GM12878 (cell line): ENCODE results near the gene HOXC12. TPM values are rescaled to one million over a fixed set of nuclear protein-coding genes. Genes with fewer than 3 reads are reported as not detected.

Source experiments
- ATAC-seq: fragments of 200-7000 bp; cut with Tn5 transposase; 3 replicates; pipeline ENCODE4 v1.9.1; 2020; ENCODE audit warnings: mild to moderate bottlenecking, moderate library complexity
- BruUV-seq: library from RNA; stranded (reverse); fragments of 400-500 nt; replicated peaks from 2 replicates; lab custom pipeline; 2021; lab: Mats Ljungman, UMichigan
- CTCF ChIA-PET: fragments of 300-600 bp; sonication (Branson Sonifier 250); formaldehyde crosslinking; extraction: SDS; loops from one replicate; lab custom pipeline; 2021; ENCODE audit warnings: inconsistent platforms; lab: Yijun Ruan, JAX
- POLR2A ChIA-PET: fragments of 350-600 bp; formaldehyde crosslinking; extraction: SDS; loops from one replicate; lab custom pipeline; 2021; ENCODE audit warnings: inconsistent platforms; lab: Charles Lee
- RAD21 ChIA-PET: fragments of 300-600 bp; sonication (Branson Sonifier 250); formaldehyde crosslinking; loops from one replicate; lab custom pipeline; 2023; ENCODE audit warnings: antibody characterized with exemption; ENCODE audit not compliant: unreplicated experiment; lab: Charles Lee
- SMC1A ChIA-PET: fragments of 300-600 bp; sonication (Branson Sonifier 250); formaldehyde crosslinking; loops from one replicate; lab custom pipeline; 2023; ENCODE audit not compliant: unreplicated experiment, uncharacterized antibody; lab: Charles Lee
- DNase-seq: peaks from one replicate; pipeline ENCODE4 v3.0.0-alpha.2; 2011; ENCODE audit warnings: low read depth, low spot score
- FAIRE-seq: peaks from 3 replicates; lab custom pipeline; 2011; peaks lifted over from hg19 to GRCh38; lab: Jason Lieb, UNC
- H2AFZ ChIP-seq: 2 replicates; pipeline ENCODE4 v1.6.0; 2011; ENCODE audit warnings: low read depth, low read length, control low read depth; ENCODE audit not compliant: control insufficient read depth
- H3K27ac ChIP-seq: 2 replicates; pipeline ENCODE4 v1.5.1; 2011; ENCODE audit warnings: control low read depth; ENCODE audit not compliant: control insufficient read depth, insufficient read depth
- H3K27me3 ChIP-seq, 2 experiments: replicated peaks in 1 of 2; 2 replicates each; pipeline versions ENCODE4 v1.6.0 to v1.6.1; 2011; ENCODE audit warnings: low read length in 1 of 2; ENCODE audit not compliant: control insufficient read depth in 2 of 2, insufficient read depth in 2 of 2
- H3K36me3 ChIP-seq, 2 experiments: 2 replicates each; pipeline ENCODE4 v1.5.1; 2011; ENCODE audit warnings: low read length in 1 of 2; ENCODE audit not compliant: control insufficient read depth in 2 of 2, insufficient read depth in 2 of 2
- H3K4me1 ChIP-seq: 2 replicates; pipeline ENCODE4 v1.6.1; 2011; ENCODE audit warnings: mild to moderate bottlenecking, low read length, moderate library complexity, mixed read lengths; ENCODE audit not compliant: control insufficient read depth, insufficient read depth
- H3K4me2 ChIP-seq: 2 replicates; pipeline ENCODE4 v1.6.0; 2011; ENCODE audit warnings: control low read depth; ENCODE audit not compliant: control insufficient read depth, insufficient read depth
- H3K4me3 ChIP-seq: fragments of 200-600 bp; sonication (generic); 2 replicates; pipeline ENCODE4 v1.5.1; 2016
- H3K79me2 ChIP-seq: 2 replicates; pipeline ENCODE4 v1.6.0; 2011; ENCODE audit warnings: low read length; ENCODE audit not compliant: control insufficient read depth, insufficient read depth
- H3K9ac ChIP-seq: 2 replicates; pipeline ENCODE4 v1.8.0; 2011; ENCODE audit warnings: low read length, control low read depth, mixed read lengths; ENCODE audit not compliant: control insufficient read depth, insufficient read depth
- H3K9me3 ChIP-seq: replicated peaks from 3 replicates; pipeline ENCODE4 v1.5.1; 2011; ENCODE audit warnings: mild to moderate bottlenecking, low read length; ENCODE audit not compliant: control insufficient read depth, insufficient read depth
- H4K20me1 ChIP-seq: 2 replicates; pipeline ENCODE4 v1.6.0; 2011; ENCODE audit not compliant: control insufficient read depth, insufficient read depth
- ATF3 ChIP-seq: IDR thresholded peaks from 2 replicates; pipeline ENCODE4 v1.6.1; 2011; ENCODE audit warnings: low read depth, mild to moderate bottlenecking, low read length, moderate library complexity, borderline replicate concordance; ENCODE audit errors: extremely low read depth
- CBX3 ChIP-seq: fragments of 200-600 bp; sonication (generic); IDR thresholded peaks from 2 replicates; pipeline ENCODE4 v1.6.1; 2016; ENCODE audit warnings: low read depth, borderline replicate concordance
- PKNOX1 ChIP-seq: fragments of 450-650 bp; IDR thresholded peaks from 2 replicates; pipeline ENCODE4 v1.6.1; 2016; ENCODE audit warnings: mild to moderate bottlenecking
- PML ChIP-seq: IDR thresholded peaks from 2 replicates; pipeline ENCODE4 v1.6.1; 2012; ENCODE audit warnings: low read length, inconsistent platforms
- USF1 ChIP-seq: IDR thresholded peaks from 2 replicates; pipeline ENCODE4 v1.6.1; 2011; ENCODE audit warnings: borderline replicate concordance, low read depth, mild to moderate bottlenecking, moderate library complexity, mixed read lengths, low read length; ENCODE audit not compliant: insufficient read depth; ENCODE audit errors: extremely low read length
- WGBS: methylation state at CpG from one replicate; pipeline ENCODE4 v1.1.6; 2016; ENCODE audit warnings: low lambda C conversion rate; ENCODE audit not compliant: insufficient replicate concordance, insufficient coverage; ENCODE audit errors: missing lambda C conversion rate; 5-methylcytosine and 5-hydroxymethylcytosine counted together
- in situ Hi-C: fragments of 300-500 bp; cut with MboI; formaldehyde crosslinking; loops from 9 replicates; pipeline ENCODE4 v1.14.3; 2018; ENCODE audit warnings: mixed read lengths
- intact Hi-C: fragments of 100-400 bp; cut with micrococcal nuclease; formaldehyde crosslinking; loops from one replicate; pipeline ENCODE4 v1.14.2; 2022; ENCODE audit not compliant: unreplicated experiment
- polyA plus RNA-seq, 11 experiments: library from polyadenylated mRNA; depleted of rRNA in 4 of 11; unstranded in 6 of 11; stranded (reverse) in 5 of 11; fragments of >200 nt; fragmentation: Nextera tagmentation in 4 of 11; fragmentation: Illumina TruSeq in 1 of 11; extraction: Ambion mirVana in 4 of 11; extraction: Trizol in 1 of 11; gene quantifications; 1 replicate in 1 of 11; 2 replicates in 10 of 11; pipeline versions ENCODE4 v1.2.1 to v1.2.3, GENCODE V29; 2011 to 2016; ENCODE audit warnings: inconsistent platforms in 2 of 11, missing spikeins in 2 of 11, low read depth in 1 of 11
- total RNA-seq, 4 experiments: library from RNA; depleted of rRNA in 3 of 4; stranded (reverse); fragments of >200 nt in 3 of 4; fragmentation: Illumina TruSeq in 1 of 4; extraction: Trizol in 1 of 4; gene quantifications; 2 replicates each; pipeline versions ENCODE4 v1.2.1 to v1.2.3, GENCODE V29; 2013 to 2021
- TF ChIP-seq, protein P1 (sequence below): fragments of 450-650 bp; IDR thresholded peaks from 2 replicates; pipeline ENCODE4 v1.6.1; 2017; ENCODE audit warnings: antibody characterized with exemption, mild to moderate bottlenecking, moderate library complexity

The HOXC12 gene
- total and polyA plus RNA-seq, 10 of the 15 experiments (the other 5 are each of a cell fraction or from before 2014, with no cell fraction given) = not detected

DNA sequence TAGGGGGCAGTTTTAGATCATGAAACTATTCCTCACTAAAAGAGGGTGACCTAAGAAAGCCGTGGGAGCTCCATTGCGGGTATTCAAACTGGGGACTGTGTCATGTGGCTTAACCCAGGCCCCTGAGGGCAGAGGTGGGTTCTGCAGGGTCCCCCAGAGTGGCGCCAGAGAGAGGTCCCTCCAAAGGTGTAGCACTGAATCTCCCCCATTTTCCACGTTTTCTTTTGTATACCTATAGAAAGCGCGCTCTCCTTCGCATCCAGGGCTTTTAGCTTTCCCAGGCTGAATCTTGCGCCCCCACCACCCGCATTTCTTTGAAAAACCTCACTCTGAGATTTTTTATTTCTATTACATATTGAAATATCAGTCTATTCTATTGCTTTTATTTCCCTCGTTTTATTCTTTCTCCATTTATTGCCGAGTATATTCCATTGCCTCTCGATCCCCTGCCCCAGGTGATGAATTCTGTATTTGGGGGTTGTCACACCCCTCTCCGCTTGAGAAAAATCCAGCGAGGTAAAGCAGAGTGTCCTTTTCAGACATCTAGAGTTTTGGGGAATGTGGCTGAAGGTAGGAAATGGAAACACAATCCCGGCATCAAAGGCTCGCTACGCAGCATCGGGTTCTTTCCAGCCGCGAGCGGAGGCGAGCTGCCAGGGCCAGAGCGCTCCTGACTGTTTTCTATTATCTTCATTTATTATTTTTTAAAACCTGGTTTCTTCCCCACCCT, 16.9 kb upstream of the HOXC12 start:
- no peak overlapping the region for H2AFZ ChIP-seq
- H3K4me1 ChIP-seq = no peaks in the 10 kb centered on the region
- no peak overlapping the region for H3K9ac ChIP-seq
- ChIA-PET RAD21 (no interaction called here), POLR2A (no interaction called here), SMC1A (no interaction called here), CTCF (interaction anchor here (0.7 kb wide), 1 partner anchor 14 kb away, joined by 3 read pairs; no protein-coding TSS in a partner anchor)
- no peak for FAIRE-seq
- H3K4me2 ChIP-seq = no peak overlapping the region
- TF ChIP-seq PKNOX1 (no peak), CBX3 (no peak), ATF3 (no peak), PML (no peak), USF1 (no peak)
- TF ChIP-seq, protein P1, sequence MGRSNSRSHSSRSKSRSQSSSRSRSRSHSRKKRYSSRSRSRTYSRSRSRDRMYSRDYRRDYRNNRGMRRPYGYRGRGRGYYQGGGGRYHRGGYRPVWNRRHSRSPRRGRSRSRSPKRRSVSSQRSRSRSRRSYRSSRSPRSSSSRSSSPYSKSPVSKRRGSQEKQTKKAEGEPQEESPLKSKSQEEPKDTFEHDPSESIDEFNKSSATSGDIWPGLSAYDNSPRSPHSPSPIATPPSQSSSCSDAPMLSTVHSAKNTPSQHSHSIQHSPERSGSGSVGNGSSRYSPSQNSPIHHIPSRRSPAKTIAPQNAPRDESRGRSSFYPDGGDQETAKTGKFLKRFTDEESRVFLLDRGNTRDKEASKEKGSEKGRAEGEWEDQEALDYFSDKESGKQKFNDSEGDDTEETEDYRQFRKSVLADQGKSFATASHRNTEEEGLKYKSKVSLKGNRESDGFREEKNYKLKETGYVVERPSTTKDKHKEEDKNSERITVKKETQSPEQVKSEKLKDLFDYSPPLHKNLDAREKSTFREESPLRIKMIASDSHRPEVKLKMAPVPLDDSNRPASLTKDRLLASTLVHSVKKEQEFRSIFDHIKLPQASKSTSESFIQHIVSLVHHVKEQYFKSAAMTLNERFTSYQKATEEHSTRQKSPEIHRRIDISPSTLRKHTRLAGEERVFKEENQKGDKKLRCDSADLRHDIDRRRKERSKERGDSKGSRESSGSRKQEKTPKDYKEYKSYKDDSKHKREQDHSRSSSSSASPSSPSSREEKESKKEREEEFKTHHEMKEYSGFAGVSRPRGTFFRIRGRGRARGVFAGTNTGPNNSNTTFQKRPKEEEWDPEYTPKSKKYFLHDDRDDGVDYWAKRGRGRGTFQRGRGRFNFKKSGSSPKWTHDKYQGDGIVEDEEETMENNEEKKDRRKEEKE = no peak
- H3K27ac ChIP-seq = no peak overlapping the region
- WGBS = 45% methylated on average over 23 of the region's 23 CpGs
- no peak overlapping the region for H3K4me3 ChIP-seq
- no peak for ATAC-seq
- intact Hi-C loops (no loop called here), in situ Hi-C loops (no loop called here)
- no TSS peak for BruUV-seq
- H3K27me3 ChIP-seq = peaks cover 20 to 36% of the 10 kb centered on the region in 2 experiments
- no peaks in the 10 kb centered on the region; the same call in 1 of the 3 replicates for H3K9me3 ChIP-seq
- H4K20me1 ChIP-seq = no peaks in the 10 kb centered on the region; the same call in 1 of the 2 replicates
- H3K79me2 ChIP-seq = no peaks in the 10 kb centered on the region
- no peaks in the 10 kb centered on the region for H3K36me3 ChIP-seq
- DNase-seq = no peak
